Islet precursor cell (in vitro differentiated cells): Measurements from ENCODE around the gene ASB18.
"Not testable (repeated sequence)": the region's sequence is repeated elsewhere in the genome, so short reads cannot be mapped to it uniquely, and the experiment has no call there.

Experiments used
- DNase-seq: peaks from one replicate; pipeline ENCODE4 v3.0.0-alpha.2; 2018

The ASB18 gene, protein sequence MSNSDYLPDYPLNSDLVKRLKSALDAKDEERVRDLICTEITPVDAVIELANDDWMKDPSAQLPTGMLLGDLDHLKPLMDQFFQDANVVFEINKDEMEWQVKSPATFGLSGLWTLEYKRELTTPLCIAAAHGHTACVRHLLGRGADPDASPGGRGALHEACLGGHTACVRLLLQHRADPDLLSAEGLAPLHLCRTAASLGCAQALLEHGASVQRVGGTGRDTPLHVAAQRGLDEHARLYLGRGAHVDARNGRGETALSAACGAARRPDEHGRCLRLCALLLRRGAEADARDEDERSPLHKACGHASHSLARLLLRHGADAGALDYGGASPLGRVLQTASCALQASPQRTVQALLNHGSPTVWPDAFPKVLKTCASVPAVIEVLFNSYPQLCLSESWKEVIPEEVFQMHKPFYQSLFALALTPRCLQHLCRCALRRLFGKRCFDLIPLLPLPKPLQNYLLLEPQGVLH

DNA sequence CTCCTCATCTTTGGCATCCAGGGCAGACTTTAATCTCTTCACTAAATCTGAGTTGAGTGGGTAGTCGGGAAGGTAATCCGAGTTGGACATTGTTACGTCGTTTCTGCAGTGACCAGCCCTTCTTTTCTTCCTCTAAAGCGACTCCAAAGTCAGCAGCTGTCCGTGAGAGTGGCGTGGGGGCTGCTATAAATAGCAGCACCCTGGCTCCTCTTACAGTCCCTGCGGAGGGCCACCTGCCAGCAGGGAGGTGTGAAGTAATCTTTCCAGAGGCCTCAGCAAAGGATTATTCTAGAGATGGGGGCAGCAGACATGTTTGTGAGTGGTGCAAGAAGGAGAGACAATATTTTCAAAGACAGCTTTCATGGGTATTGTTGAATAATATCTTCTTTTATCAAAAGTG, at the start of gene ASB18:
Gene ASB18, minus strand, starts transcription at position 151 of the 400 bp plus-strand sequence. Its CDS starts 61 bp downstream, at position 90.
- DNase-seq = no peak

DNA sequence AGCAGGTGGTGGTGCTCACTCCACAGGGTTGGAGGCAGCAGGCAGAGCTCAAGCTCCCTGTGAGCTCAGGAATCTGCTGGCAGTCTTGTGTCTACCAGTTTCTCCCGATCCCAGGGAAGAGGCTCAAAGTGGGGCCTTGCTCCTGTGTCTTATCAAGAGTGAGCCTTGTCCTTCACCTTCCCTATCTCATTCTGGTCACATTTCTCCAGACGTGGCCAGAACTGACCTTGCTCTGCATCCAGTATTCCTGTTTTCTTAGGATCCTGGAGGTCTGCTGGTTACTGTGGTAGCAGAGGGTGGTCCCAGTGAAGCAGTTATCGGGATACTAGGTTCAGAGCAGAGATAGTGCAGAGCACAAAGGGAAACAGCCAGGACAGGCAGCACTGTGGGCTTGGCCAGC, 47.1 kb upstream of the ASB18 start:
- no peak for DNase-seq

DNA sequence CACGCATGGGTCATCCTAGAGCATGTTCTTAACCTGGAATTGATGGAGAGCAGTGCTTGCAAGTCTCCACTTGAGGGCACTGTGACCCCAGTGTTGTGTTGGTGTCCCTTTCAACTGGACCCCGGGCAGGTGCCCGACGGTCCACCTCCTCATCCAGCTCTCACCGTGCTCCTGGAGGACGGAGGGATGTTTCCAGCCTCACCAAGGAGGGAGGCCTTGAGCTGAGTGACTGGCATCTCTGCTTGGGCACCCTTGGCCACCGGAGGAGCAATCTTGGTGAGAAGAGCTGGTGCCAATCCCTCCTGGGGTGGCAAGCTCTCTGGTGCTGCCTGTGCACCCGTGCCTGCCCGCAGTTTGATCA, 45.4 kb upstream of the ASB18 start:
- DNase-seq = peak; percentile 72

DNA sequence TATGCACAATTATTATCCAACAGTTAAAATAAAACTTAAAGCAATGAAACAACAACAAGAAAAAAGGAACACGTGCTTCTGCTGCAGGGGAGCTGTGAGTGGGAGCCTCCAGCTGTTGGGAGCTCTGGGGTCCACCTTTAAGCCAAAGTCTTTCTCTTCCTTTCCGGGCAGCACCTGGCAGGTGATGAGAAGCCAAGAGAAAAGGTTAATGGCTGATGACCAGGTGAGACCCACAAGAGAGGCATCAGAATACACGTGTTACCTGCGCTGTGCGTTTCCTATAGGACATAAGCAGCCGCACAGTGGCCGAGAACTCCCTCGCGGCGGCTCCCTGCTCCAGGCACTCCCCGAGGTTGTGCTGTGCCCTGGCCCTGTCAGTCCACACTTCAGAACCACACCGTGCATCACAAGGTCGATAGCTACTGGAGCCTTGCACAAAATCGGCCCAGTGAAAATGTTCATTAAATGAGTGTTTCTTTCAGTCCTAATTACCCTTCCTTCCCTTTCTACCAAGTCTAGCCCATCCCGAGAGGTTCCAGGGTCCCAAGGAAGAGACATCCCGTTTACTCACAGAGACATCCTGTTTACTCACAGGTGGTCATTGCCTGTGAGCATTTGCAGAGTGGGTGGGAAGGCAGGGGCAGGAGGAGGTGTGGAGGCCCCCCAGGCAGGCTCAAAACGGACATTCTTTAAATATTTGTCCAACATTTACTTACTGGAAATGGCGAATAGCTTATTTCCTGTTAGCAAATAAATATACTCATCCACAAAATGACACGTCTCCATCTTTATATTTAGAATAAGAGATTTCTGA, 44.9 kb upstream of the ASB18 start:
- DNase-seq = no peak

DNA sequence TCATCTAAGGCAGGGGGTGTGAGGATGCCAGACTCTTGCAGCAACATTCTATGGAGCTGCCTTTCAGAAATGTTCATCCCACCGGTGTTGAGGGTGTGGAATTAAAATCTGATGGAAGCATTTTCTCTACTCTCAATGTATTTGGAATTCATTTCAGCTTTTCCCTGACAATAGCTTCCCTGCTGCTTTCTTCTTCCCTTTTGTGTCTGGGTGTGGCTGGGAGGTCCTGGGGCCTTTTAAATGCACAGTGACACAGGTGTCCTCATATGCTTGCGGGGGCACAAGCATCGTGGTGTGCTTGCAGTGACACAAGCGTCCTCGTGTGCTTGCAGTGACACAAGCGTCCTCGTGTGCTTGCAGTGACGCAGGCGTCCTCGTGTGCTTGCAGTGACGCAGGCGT, 43.4 kb upstream of the ASB18 start:
- DNase-seq = no peak

DNA sequence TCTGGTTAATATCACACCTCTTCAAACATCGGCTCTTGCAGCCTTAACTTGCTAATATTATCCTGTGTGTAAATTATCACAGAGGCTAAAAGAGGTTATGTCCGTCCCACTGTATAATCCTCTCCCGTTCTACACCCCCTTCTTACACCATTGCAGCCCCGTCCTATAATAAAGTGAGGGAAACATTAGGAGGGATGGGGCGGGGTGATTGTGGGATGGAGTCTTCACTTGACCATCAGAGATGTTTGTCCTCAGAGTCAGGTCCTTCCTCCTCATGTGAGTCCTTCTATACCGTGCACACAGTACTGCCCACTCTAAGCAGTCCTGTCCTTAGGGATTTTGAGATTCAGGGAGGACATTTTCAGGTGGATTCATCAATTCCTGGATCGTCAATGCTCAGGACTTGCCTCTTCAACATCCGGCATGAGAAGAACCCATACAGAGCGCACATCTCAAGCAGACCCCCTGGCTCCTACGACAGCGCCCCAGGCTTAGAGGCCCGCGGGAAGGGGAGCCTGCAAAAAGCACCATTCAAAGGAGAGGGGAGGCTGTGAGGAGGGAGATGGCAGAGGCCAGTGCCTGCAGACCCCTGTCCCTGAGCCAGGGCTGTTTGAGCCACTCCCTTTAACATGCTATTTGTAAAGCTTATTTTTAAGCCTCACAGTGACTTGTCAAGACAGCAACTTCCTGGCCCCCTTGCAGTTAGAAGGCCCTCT, 42.8 kb upstream of the ASB18 start:
- no peak for DNase-seq

DNA sequence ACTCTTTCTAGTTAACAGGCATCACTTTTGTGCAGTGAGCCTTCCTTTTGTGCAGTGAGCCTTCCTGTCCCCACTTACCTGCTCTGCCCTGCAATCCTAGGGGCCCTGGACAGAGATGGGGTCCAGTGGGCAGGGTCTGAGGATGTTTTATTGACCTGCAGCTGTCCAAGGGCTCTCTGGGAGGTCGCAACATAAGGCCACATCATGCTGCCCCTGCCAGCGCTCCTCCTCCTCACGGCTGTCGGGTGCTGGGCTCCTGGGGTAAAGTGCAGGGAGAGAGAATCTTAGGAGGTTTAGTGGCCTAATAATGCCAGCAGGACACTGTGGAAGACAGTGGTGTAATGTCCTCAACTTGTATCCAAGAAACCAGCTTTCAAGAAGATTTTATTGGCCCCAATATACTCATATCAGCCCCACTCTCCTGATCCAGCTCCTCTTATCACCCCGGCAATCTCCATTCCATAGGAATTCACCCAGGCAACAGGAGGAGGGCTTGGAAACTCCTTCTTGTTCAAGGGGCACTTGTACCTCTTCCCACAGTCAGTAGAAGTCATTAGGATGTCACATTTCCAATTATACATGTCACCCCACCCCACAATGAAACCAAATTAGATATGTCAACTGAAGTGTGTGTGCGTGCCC, 41.9 kb upstream of the ASB18 start:
- no peak for DNase-seq

DNA sequence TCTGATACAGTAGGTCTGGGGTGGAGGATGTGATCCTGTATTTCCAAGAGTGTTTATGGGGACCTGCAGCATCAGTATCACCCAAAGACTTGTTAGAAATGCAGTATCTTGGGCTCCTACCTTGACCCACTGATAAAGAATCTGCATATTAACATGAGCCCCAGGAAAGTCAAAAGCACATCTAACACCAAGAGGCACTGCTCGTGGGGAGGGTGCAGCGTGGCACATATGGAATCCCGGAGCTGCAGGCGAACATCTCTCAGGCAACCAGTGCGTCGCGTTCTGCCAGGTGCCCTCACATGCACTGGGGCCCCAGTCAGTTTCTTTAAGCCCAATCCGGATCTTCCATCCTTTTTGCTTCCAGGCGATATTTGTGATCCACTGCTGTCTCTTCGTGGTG, 41.3 kb upstream of the ASB18 start:
- no peak for DNase-seq

DNA sequence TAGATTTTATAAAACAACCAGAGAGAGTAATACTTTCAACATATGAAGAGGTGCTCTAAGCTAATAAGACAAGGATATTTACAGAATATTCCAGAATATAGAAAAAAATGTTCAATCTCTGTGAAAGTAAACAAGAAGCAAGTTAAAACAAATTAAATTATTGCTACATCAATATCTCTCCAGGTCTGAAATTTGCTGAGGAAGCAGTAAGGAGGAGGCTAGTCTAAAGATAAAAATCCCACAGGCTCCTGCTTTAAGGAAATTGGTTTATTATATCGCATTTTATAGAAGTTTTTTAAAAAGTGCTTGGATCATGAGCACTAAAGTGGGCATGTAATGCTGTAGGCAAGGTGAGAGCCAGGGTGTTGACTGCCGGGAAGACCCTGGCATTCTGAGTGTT, 39.7 kb upstream of the ASB18 start:
- DNase-seq = no peak

DNA sequence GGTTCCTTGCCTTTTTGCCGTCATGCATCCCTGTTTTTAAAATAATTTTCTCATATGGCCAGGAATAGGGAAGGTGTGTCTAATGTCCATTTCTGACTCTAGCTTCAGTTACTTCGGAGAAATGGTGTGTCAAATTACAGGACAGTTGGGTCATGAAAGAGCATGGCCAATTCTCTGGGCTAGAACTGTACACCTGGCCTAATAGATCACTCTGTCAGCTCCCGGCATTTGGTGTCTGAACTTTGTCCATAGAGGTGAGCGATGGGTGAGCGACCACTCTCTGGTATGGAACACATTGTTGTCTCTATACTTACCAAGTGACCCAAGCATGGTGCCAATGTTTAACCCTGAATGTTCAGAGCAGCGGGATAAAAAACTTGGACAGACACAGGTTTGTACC, 38.3 kb upstream of the ASB18 start:
- DNase-seq = no peak

DNA sequence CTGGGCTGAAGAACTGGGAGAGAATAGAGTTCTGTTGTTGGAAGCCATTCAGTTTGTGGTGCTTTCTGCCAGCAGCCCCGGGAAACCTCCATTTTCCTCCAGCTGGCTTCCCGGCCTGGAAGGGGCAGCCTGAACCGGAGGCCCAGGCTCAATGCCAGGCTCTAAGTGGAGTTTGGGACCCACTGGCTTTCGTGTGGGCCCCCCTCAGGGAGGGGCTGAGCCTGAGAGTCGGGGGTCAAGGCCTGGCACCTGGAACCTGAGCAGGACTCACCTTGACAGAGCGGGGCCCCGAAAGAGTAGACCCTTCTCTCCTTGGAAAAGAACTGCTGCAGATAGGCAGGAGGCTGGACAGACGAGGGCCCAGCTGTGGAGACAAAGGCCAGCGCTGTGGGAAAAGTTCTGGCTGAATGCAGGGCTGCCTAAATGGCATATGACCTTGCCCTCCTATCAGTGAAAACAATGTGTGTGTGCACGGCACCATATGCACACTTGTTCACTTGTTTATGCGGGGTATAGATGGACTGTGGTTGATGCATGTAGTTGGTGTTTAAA, 34.8 kb upstream of the ASB18 start:
- DNase-seq = no peak

DNA sequence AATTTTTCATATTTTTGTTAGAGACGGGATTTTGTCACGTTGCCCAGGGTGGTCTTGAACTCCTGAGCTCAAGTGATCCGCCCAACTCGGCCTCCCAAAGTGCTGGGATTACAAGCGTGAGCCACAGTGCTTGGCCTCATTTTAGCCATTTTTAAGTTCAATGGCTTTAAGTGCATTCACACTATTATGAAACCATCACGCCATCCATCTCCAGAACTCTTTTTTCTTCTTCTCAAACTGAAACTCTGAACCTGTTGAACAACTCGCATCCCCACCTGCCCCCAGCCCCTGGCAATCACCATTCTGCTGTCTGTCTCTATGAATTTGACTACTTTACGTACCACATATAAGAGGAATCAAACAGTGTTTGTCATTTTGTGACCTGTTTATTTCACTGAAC, 31.3 kb upstream of the ASB18 start:
- DNase-seq = no peak

DNA sequence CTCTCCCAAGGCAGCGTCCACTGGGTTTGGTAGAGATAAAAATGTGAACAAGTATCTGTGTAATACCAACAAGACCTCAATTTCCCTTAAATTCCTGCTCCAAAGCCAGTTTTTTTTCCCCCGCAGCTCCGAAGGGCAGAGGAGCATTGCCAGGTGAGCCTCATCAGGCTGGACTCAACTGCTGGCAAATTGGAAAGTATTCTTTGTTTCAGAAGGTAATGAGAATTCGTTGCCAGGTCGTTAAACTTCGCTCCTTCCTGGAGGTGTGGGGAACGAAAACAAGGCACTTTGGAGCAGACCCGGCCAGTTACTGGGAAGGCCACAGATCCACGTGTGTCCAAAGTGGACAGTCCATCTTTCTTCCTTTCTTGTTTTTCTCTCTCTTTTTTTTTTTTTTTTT, 30.4 kb upstream of the ASB18 start:
- DNase-seq = no peak

DNA sequence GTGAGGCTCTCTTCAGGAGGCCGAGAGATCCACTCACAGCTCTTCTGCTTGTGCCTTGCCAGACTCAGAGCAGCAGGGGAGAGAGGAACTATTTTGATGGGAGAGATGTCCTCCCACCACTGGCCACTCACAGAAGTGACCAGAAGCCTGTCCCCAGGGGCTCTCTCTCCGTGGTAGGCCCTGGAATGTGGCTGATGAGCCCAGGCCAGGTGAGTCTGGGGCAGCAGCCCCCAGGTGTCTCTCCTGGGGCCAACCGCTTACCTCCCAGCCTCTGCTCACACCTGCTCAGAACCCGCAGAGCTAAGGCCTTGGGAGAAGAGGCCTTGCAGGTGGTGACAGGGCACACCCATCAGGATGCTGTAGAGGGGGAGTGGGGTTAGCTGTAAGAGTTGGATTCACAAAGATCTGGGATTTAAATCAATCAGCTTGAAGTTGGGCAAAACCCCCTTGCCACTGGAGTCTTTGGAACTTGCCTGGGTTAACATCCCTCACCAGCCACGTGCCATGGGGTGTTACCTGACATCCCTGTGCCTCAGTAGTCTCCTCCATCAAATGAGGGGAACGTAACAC, 29.1 kb upstream of the ASB18 start:
- DNase-seq = no peak

DNA sequence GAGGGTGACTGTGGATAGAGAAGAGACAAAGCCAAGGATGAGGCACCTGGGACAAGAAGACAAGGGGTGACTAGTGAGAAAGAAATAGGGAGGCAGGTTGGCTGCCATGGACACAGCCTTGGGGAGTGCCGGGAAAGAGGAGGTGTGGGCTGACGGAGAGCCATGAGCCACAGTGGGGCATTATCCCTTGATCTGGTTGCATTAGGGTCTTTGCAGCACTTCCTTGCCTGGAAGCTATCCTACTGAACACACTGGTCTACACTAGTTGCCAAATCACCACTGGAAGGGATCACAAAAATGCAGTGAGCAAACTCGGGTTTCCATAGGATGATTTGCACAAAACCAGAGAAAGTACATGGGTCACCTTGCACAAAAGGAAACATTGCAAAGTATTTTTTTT, 27.7 kb upstream of the ASB18 start:
- DNase-seq = no peak

DNA sequence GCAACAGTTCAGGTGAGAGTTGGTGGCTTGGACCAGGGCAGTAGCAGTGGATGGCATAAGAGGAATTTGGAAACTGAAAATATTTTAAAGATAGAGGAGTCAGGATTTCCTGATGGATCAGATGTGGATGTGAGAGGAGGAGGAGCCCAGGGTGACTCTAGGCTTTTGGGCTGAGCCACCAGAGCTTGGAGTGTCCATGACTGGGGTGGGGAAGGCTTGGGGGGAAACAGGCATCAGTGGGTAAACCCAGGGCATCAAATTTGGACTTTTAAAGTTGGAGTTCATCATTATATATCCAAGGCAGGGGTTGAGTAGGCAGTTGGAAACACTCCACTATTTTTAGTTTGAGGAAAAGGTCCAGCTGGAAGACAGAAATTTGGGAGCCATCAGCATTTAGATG, 27.3 kb upstream of the ASB18 start:
- DNase-seq = no peak

DNA sequence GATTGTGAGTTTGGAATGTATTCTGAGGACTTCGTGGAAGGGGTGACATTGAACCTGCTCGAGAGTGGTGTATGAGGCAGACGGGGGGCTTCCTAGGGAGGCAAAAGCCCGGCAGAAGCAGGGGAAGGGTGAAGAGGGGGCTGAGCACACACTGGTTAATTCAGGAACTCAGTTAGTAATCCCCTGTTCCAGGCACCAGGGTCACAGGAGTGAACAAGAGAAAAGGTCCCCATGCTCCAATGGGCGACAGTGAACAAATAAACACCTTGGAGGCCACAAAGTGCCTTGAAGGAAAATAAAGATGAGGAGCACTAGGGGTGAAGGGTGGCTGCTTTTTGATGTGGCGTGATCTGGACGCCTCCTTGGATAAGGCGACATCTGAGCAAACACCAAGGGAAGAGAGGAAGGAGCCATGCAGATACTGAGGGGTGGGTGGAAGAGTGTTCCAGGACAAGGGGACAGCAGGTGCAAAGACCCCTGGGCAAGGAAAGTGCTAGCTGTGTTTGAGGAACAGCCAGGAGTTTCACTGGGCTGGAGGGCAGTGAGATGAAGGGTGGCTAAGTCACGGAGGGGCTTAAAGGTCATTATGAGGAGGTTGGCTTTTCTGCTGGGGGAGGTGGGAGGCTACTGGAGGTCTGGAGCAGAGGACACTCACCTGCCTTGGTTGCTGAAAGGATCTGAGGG, 26.7 kb upstream of the ASB18 start:
- no peak for DNase-seq

DNA sequence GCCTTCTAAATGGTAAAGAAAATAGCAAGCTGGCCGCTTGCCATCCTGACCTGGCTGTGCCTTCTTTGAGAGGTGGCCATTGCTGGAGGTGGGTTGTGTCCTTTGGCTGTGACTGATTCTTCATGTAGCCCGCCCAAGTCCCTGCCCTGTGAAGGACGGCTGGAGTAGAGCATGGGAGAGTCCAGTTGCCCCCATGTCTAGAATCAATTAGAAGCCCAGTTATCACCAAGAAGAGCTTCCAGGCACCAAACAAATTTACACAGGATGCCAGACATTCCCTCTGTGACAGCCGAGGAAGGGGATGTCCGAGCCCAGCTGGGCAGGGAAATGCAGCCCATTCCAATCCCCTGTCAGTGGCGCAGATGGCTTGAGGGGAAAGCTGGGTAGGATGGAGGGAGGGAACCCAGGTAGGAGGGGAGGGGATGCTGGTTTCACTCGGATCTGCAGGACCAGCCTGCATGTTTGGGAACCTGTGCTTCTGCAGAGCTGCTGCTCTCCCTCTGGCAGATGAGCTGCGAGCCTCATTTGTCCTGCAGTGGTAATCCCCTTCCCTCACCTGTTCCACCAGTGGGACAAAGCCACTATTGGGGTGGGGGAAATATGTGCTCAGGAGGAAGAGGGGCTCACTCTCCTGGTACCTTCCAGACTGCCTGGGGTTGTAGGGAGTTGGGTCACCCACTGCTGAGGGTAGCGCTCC, 25.7 kb upstream of the ASB18 start:
- DNase-seq = no peak

DNA sequence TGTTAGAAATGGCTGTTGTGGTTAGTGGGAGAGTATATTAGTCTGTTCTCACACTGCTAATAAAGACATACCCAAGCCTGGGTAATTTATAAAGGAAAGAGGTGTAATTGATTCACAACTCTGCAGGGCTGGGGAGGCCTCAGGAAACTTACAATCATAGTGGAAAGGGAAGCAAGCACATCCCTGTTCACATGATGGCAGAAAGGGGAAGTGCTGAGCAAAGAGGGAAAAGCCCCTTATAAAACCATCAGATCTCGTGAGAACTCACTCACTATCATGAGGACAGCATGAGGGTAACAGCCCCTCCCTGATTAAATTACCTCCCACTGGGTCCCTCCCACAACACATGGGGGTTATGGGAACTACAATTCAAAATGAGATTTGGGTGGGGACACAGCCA, 24.2 kb upstream of the ASB18 start:
- DNase-seq = not testable (repeated sequence)

DNA sequence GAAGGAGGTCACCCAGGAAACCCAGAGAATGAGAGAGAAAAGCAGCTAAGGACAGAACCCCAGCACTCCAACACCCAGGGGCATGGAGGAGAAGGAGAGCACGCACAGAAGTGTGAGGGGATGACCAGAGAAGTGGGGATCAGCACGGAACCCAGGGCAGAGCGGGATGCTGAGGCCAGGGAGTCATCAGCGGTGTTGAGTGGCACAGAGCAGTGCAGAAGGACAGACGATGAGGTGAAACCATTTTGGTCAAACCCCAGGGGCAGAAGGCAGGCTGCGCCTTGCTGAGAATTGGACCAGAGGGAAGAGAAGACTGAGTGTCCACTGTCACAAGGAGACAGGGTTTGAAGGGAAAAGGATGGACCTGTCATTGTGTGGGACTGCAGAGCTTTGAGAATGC, 23.4 kb upstream of the ASB18 start:
- no peak for DNase-seq

DNA sequence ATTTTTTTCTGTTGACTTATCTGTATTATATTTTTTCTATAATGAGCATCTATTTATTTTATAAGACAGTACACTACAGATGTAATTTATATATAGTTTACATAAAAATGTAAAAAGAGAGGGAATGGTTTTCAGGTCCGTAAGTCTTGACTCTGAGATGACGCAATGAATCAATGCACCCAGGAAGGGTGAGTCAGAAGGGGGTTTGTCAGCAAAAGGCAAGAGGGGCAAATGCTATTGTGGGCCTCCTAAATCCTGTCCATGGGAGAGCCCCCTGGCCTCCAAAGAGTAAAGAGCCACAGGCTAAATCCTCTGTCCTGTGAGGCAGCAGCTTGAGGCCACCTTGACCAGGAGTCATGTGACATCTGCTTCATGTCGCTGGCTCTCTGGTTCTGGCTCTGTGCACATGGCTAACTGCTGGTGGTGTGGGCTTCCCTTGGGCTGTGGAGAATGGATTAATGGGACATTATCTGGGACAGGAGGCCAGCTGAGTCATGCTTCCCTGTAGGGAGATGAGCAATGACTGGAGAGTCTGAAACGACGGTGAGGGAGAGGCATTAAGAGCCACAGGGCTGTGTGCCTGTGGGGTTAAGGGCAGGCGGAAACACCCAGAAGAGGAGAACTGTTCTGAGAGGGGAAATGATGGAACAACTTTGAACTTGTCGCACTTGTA, 22.8 kb upstream of the ASB18 start:
- DNase-seq = peak; percentile 85
